Heart left ventricle (tissue), 16 donors: ENCODE measurements around the gene PGM1. TPM values are rescaled to one million over a fixed set of nuclear protein-coding genes. Genes with fewer than 3 reads are reported as not detected.

Experiments
- ATAC-seq, 4 donors: fragments of 200-7000 bp; cut with Tn5 transposase; one replicate each; pipeline ENCODE4 v1.9.1; 2020 to 2022; ENCODE audit warnings: moderate library complexity in 4 of 4, mild to moderate bottlenecking in 3 of 4, moderate number of reproducible peaks in 1 of 4
- DNase-seq, 5 donors: peaks; one replicate each; pipeline ENCODE4 v3.0.0-alpha.2; 2020
- H3K27ac ChIP-seq, 12 donors: fragments of 200-600 bp; sonication (generic) in 4 of 12; one replicate each; pipeline versions ENCODE4 v1.5.0 to v1.8.0; 2016 to 2022; ENCODE audit warnings: mild to moderate bottlenecking in 2 of 12
- H3K27me3 ChIP-seq, 9 donors: fragments of 200-600 bp; sonication (generic) in 2 of 9; one replicate each; pipeline versions ENCODE4 v1.5.1 to v1.8.0; 2016 to 2022; ENCODE audit warnings: mild to moderate bottlenecking in 3 of 9
- H3K36me3 ChIP-seq, 9 donors: fragments of 200-600 bp; sonication (generic) in 2 of 9; one replicate each; pipeline versions ENCODE4 v1.5.0 to v1.8.0; 2018 to 2022; ENCODE audit warnings: mild to moderate bottlenecking in 2 of 9
- H3K4me1 ChIP-seq, 12 donors: fragments of 200-600 bp; sonication (generic) in 4 of 12; one replicate each; pipeline versions ENCODE4 v1.5.0 to v1.8.0; 2016 to 2022; ENCODE audit warnings: mild to moderate bottlenecking in 3 of 12
- H3K4me3 ChIP-seq, 12 donors: fragments of 200-600 bp; sonication (generic) in 4 of 12; one replicate each; pipeline versions ENCODE4 v1.5.0 to v1.8.0; 2017 to 2022; ENCODE audit warnings: mild to moderate bottlenecking in 9 of 12, moderate library complexity in 4 of 12
- H3K9me3 ChIP-seq, 12 donors: fragments of 200-600 bp; sonication (generic) in 4 of 12; one replicate each; pipeline versions ENCODE4 v1.5.0 to v1.8.0; 2016 to 2022; ENCODE audit warnings: mild to moderate bottlenecking in 1 of 12
- POLR2A ChIP-seq, 2 donors: fragments of 450-650 bp; IDR thresholded peaks; one replicate each; pipeline ENCODE4 v1.6.1; 2017; ENCODE audit warnings: antibody characterized with exemption in 2 of 2, mild to moderate bottlenecking in 2 of 2, moderate library complexity in 2 of 2
- whole genome bisulfite sequencing, 4 donors: extraction: QIAGEN DNeasy Blood & Tissue Kit in 2 of 4; methylation state at CpG; one replicate each; pipeline versions ENCODE4 v1.1.5 to v1.1.7; 2013 to 2018; 5-methylcytosine and 5-hydroxymethylcytosine counted together
- intact Hi-C, 10 donors: fragments of 100-400 bp; cut with DNase I; formaldehyde crosslinking; loops; one replicate each; pipeline versions ENCODE4 v1.11.1 to v1.14.2; 2022
- polyA plus RNA-seq, 2 donors: library from polyadenylated mRNA; stranded (reverse); fragments of 200-250 nt; gene quantifications; one replicate each; pipeline ENCODE4 v1.2.3, GENCODE V29; 2013
- total RNA-seq, 9 donors: library from RNA; depleted of rRNA in 2 of 9; stranded (reverse); fragments of >200 nt in 2 of 9; fragmentation: NEBNext Ultra II Directional in 3 of 9; extraction: Animal tissue kit (Norgen Biotek cat#: 25700) in 3 of 9; gene quantifications; one replicate each; pipeline versions ENCODE4 v1.1.0 to v1.2.4, GENCODE V29; 2016 to 2023
- TF ChIP-seq, protein P1 (sequence below), 12 donors: fragments of 200-600 bp; sonication (generic) in 4 of 12; IDR thresholded peaks; one replicate each; pipeline versions ENCODE4 v1.5.0 to v1.8.0; 2018 to 2022; ENCODE audit warnings: antibody characterized with exemption in 12 of 12, mild to moderate bottlenecking in 5 of 12
- donor health status: ischemic (EF 13 %, LVEDD 7.1; RV severe dilation, severe dysfunction).
- donor health status: healthy with polysubstance abuse.
- donor health status: DM: no; HTN: yes; CAD: no.
- donor health status: DM: no; HTN: no; CAD: no.
- donor health status: ischemic (EF 25% LVEDD 6.9; RV normal size, moderate dysfunction).
- donor health status: ischemic (EF 25% LVEDD 5.7; RV mildly dilated, moderate dysfunction).
- donor health status: healthy.
- donor health status: DM: yes; HTN: yes; CAD: no.
- donor health status: ischemic (EF 35%, LVEDD 5.7; RV mildly dilated, moderate dysfunction).
- donor health status: nonischemic (EF 11% LVEDD 7.7; RV severe dilation, severe dysfunction).
- donor health status: DM: yes; HTN: yes; CAD: no.
- donor health status: PGD.
- donor health status: ischemic (EF 29% LVEDD 5.4; RV normal size, mild dysfunction).
- donor health status: nonischemic (EF 23%, LVEDD 6.1; RV moderate dilation, normal function).

PGM1 gene
- total and polyA plus RNA-seq, 11 donors = 51.4 to 419 (median 258) TPM

DNA sequence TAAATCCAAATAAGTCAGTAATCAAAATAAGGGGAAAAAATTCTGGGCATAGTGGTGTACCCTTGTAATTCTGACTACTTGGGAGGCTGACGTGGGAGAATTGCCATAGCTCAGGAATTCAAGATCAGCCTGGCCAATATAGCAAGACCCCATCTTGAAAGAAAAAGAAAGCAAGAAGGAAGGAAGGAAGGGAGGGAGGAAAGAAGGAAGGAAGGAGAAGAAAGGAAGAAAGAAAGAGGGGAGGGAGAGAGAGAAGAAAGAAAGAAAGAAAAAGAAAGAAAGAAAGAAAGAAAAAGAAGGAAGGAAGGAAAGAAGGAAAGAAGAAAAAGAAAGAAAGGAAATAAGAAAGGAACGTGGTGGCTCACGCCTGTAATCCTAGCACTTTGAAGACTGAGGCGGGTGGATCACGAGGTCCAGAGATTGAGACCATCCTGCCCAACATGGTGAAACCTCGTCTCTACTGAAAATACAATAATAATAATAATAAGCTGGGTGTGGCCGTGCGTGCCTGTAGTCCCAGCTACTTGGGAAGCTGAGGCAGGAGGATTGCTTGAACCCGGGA is 116.1 kb downstream of the PGM1 start:
- H3K9me3 ChIP-seq = no peaks in the 10 kb centered on the region

More for the DNA sequence above, 116.1 kb downstream of the PGM1 start:
- no peaks in the 10 kb centered on the region for H3K27me3 ChIP-seq
- no peaks in the 10 kb centered on the region for H3K36me3 ChIP-seq
- ATAC-seq = no peak
- H3K27ac ChIP-seq = no peak overlapping the region
- intact Hi-C loops = loop anchor here in 1 of 10 donors (10.0 kb wide), 1 partner anchor 65 kb away; the partner anchor contains the start of gene ROR1
- peaks cover 0 to 7% (median 0%) of the 10 kb centered on the region in 12 donors for H3K4me1 ChIP-seq
- H3K4me3 ChIP-seq = no peak overlapping the region
- DNase-seq = no peak
- TF ChIP-seq, protein P1, sequence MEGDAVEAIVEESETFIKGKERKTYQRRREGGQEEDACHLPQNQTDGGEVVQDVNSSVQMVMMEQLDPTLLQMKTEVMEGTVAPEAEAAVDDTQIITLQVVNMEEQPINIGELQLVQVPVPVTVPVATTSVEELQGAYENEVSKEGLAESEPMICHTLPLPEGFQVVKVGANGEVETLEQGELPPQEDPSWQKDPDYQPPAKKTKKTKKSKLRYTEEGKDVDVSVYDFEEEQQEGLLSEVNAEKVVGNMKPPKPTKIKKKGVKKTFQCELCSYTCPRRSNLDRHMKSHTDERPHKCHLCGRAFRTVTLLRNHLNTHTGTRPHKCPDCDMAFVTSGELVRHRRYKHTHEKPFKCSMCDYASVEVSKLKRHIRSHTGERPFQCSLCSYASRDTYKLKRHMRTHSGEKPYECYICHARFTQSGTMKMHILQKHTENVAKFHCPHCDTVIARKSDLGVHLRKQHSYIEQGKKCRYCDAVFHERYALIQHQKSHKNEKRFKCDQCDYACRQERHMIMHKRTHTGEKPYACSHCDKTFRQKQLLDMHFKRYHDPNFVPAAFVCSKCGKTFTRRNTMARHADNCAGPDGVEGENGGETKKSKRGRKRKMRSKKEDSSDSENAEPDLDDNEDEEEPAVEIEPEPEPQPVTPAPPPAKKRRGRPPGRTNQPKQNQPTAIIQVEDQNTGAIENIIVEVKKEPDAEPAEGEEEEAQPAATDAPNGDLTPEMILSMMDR (IDR thresholded peaks at IDR 0.05) = no peak
- TF ChIP-seq POLR2A (IDR thresholded peaks at IDR 0.05) = no peak
- 86 to 91% (median 89%) methylated on average over 9 of the region's 9 CpGs for WGBS, 4 donors

Other genes starting within 250 kb of the PGM1 start
- 1 to 10 TPM; 3.0 to 7.4 (median 3.9) TPM for gene ALG6, start 225.8 kb upstream of the PGM1 start, total RNA-seq
- gene ALG6, start 225.8 kb upstream of the PGM1 start, polyA plus RNA-seq = 1 to 10 TPM; 6.0 to 7.6 TPM
- 10 to 100 TPM in 5 of 9 donors, 1 to 10 TPM in 4; 2.0 to 17.2 (median 10.1) TPM for gene ITGB3BP, start 70.2 kb upstream of the PGM1 start, total RNA-seq
- 1 to 10 TPM; 5.8 to 6.4 TPM for gene ITGB3BP, start 70.2 kb upstream of the PGM1 start, polyA plus RNA-seq
- gene EFCAB7, start 69.9 kb upstream of the PGM1 start, total RNA-seq = 10 to 100 TPM in 2 of 9 donors, 1 to 10 TPM in 7; 3.4 to 10.7 (median 7.9) TPM
- gene EFCAB7, start 69.9 kb upstream of the PGM1 start, polyA plus RNA-seq = 1 to 10 TPM; 3.2 to 5.4 TPM
- gene ROR1, start 180.6 kb downstream of the PGM1 start, total RNA-seq = 10 to 100 TPM; 13.4 to 35.3 (median 19.6) TPM
- 1 to 10 TPM; 4.1 to 9.6 TPM for gene ROR1, start 180.6 kb downstream of the PGM1 start, polyA plus RNA-seq